ENCODE measurements around the gene TDRD9. TPM values are rescaled to one million over a fixed set of nuclear protein-coding genes. Genes with fewer than 3 reads are reported as not detected.
"Not testable (repeated sequence)": the region's sequence is repeated elsewhere in the genome, so short reads cannot be mapped to it uniquely, and the experiment has no call there.

TDRD9 gene
- total RNA-seq, 3 donors from 2014 or later = 0.96 to 4.0 (median 2.9) TPM

DNA sequence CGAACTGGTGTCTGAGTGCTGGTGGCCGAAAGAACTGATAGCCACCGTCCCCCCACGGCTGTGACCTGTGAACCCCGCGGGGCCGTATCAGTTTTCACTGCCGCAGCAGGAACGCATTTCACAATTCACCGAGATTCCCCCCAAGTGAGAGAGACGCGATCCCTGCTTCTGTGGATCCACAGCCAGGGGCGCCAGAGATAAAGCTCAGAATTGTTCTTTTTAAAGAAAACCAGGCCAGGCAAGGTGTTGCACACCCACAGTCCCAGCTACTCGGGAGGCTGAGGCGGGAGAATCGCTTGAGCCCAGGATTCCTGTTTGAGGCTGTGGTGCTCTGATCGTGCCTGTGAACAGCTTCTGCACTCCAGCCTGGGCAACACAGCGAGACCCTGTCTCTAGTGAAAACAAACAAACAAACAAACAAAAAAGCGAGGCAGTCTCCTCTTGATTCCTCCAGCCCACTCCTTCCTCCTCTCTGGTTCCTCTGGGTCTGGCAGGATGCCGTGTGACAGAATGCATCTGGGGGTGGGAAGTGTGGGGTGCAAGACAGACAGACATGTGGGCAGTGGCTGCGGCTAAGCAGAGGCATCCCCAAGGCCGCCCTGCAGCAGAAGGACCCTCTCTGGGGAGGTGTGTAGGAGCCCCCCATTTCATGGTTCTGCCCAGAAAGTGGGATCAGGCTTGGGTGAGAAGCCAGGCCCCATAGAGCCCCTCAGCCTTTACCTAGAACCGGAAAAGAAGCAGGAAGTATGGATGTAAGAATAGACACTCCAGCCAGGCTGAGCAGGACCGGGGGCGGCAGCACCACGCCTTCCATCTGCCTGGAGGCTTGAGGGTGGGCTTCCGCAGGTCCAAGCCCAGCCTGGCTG, 41.7 kb upstream of the TDRD9 start:
- Histone ChIP-seq H3K4me1 (no peaks in the 10 kb centered on the region), H3K27ac (no peak overlapping the region), H3K36me3 (no peaks in the 10 kb centered on the region), H3K9me3 (no peaks in the 10 kb centered on the region), H3K4me3 (no peak overlapping the region), H3K27me3 (no peaks in the 10 kb centered on the region)
- no peak for DNase-seq (ENCODE audit: low spot score in 2 of 2)
- no peak for TF ChIP-seq POLR2A (IDR thresholded peaks at IDR 0.05)
- TF ChIP-seq CTCF (IDR thresholded peaks at IDR 0.05) = no peak
- no peak for TF ChIP-seq POLR2AphosphoS5 (IDR thresholded peaks at IDR 0.05)
- intact Hi-C loops (cut with DNase I; ENCODE audit: low total_unique reads) = no loop called here

DNA sequence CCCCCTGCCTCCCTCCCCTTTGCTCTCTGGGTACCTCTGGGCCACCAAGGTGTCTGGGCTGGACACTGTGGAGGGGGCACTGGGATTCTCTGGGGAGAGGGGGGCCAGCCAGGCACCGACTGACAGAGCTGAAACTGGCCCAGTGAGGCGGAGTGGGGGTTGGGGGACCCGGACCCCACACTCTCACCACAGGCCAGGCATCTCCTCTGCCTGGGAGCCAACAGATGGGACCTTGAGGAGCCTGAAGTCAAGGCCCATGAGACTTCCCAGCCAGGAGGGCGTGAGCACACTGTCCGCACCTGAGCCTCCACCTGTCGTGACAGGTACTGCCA, 41.1 kb upstream of the TDRD9 start:
- no peaks in the 10 kb centered on the region for H3K27me3 ChIP-seq
- TF ChIP-seq CTCF (IDR thresholded peaks at IDR 0.05) (no peak), POLR2A (IDR thresholded peaks at IDR 0.05) (no peak), POLR2AphosphoS5 (IDR thresholded peaks at IDR 0.05) (no peak)
- no peak for DNase-seq (ENCODE audit: low spot score in 2 of 2)
- no peaks in the 10 kb centered on the region for H3K36me3 ChIP-seq
- H3K9me3 ChIP-seq = no peaks in the 10 kb centered on the region
- H3K4me3 ChIP-seq = no peak overlapping the region
- no peaks in the 10 kb centered on the region for H3K4me1 ChIP-seq
- H3K27ac ChIP-seq = no peak overlapping the region
- intact Hi-C loops (cut with DNase I; ENCODE audit: low total_unique reads) = no loop called here

DNA sequence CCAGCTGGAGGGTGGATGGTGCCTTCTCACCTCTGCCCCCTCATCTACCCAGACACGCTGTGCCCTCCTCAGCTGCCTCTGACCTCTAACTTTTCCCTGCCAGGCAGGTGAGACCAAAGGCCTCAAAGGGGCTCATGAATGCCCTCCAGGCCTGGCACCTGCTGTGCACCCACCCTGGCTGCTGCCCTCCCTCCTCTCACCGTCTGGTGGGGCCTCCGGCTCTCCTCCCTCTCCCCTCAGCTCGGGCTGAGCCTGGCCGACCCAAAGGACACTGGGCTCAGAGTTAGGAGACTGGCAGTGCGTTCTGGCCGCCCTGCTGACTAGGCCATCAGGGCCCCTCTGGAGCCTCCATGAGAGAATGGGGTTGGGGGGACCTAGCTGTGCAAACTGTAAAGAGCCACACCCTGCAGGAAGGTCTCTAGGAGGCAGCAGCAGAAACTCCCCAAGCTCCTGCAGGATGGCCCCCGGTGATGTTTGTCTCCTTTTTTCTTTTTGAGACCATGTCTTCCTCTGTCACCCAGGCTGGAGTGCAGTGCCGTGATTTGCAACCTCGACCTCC, 40.6 kb upstream of the TDRD9 start:
- no peak for TF ChIP-seq POLR2A (IDR thresholded peaks at IDR 0.05)
- H3K4me3 ChIP-seq = no peak overlapping the region
- H3K36me3 ChIP-seq = no peaks in the 10 kb centered on the region
- H3K9me3 ChIP-seq = no peaks in the 10 kb centered on the region
- no peaks in the 10 kb centered on the region for H3K4me1 ChIP-seq
- DNase-seq (ENCODE audit: low spot score in 2 of 2) = no peak
- intact Hi-C loops (cut with DNase I; ENCODE audit: low total_unique reads) = no loop called here
- H3K27ac ChIP-seq = no peak overlapping the region
- no peaks in the 10 kb centered on the region for H3K27me3 ChIP-seq

DNA sequence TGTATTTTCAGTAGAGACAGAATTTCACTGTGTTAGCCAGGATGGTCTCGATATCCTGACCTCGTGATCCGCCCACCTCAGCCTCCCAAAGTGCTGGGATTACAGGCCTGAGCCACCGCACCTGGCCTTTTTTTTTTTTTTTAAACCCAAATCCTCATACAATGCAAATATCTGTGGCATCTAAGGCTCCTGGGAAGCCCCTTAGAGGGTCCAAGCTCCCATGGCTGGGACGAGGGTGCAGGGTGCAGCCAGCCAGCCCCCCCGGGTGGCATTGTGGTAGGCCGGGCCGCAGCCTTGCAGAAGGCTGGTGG, 39.3 kb upstream of the TDRD9 start:
- H3K4me1 ChIP-seq; intact Hi-C loops (cut with DNase I; ENCODE audit: low total_unique reads); H3K27ac ChIP-seq; DNase-seq (ENCODE audit: low spot score in 2 of 2); H3K27me3 ChIP-seq; H3K9me3 ChIP-seq; H3K4me3 ChIP-seq; H3K36me3 ChIP-seq: not testable (repeated sequence)

DNA sequence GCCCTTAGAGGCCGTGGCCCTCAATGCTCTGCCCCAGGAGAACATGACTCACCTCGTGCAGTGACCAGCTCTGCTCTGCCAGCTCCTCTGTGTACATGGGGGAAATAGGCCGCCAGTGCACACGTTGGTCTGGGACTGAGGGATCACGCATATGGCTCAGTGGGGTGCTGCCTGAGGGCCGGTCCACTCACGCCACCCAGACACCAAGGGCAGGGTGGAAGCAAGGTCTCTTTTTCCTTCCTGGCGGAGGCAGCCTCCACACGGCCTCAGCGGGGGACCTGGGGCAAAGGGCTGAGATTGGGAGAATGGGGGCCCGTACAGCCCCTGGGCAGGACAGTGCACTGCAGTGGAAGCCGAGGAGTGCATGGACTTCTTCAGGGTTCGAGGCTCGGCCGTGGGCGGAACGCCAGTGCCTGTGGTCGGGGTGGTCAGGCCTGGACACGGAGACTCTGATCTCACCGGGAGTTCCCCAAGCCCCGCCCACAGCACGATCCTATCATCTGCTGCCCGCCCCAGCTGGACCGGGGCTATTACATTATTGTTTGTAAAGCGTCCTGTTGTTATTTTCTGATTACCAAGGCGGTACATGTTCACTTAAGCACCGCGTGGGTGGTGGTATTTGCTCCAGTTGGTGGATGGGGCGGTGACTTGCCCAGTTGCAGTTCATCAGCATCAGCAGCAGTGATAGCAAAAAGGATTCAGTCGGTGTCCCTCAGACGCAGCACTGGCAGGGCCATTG, 38.8 kb upstream of the TDRD9 start:
- DNase-seq (ENCODE audit: low spot score in 2 of 2) = no peak
- H3K4me1 ChIP-seq = no peaks in the 10 kb centered on the region
- intact Hi-C loops (cut with DNase I; ENCODE audit: low total_unique reads) = no loop called here
- no peaks in the 10 kb centered on the region for H3K27me3 ChIP-seq
- no peak for TF ChIP-seq POLR2AphosphoS5 (IDR thresholded peaks at IDR 0.05)
- no peak for TF ChIP-seq CTCF (IDR thresholded peaks at IDR 0.05)
- no peak for TF ChIP-seq POLR2A (IDR thresholded peaks at IDR 0.05)
- no peaks in the 10 kb centered on the region for H3K9me3 ChIP-seq
- peak overlapping the region in 1 of 2 donors; percentile 26 for H3K27ac ChIP-seq
- H3K4me3 ChIP-seq = peak overlapping the region in 1 of 3 donors; percentile 31
- no peaks in the 10 kb centered on the region for H3K36me3 ChIP-seq

GRCh38 chr14:103890052-103890371, 38.2 kb upstream of the TDRD9 start:
- intact Hi-C loops (cut with DNase I; ENCODE audit: low total_unique reads) = no loop called here
- no peak for DNase-seq (ENCODE audit: low spot score in 2 of 2)
- Histone ChIP-seq H3K27ac (no peak overlapping the region), H3K27me3 (no peaks in the 10 kb centered on the region), H3K4me1 (no peaks in the 10 kb centered on the region), H3K4me3 (no peak overlapping the region), H3K36me3 (no peaks in the 10 kb centered on the region), H3K9me3 (no peaks in the 10 kb centered on the region)
- TF ChIP-seq CTCF (IDR thresholded peaks at IDR 0.05) = no peak
- no peak for TF ChIP-seq POLR2A (IDR thresholded peaks at IDR 0.05)
- TF ChIP-seq POLR2AphosphoS5 (IDR thresholded peaks at IDR 0.05) = no peak

Data from breast epithelium (tissue), 4 donors.